LHCN-M2 (cell line): ENCODE measurements around the gene GPR132. TPM values are rescaled to one million over a fixed set of nuclear protein-coding genes. Genes with fewer than 3 reads are reported as not detected.

Experiments
- DNase-seq: peaks from one replicate; pipeline ENCODE4 v3.0.0-alpha.2; 2012; ENCODE audit warnings: low read depth
- total RNA-seq: library from RNA; depleted of rRNA; stranded (reverse); fragments of >200 nt; gene quantifications from 2 replicates; pipeline ENCODE4 v1.2.3, GENCODE V29; 2014

The GPR132 gene
- total RNA-seq, 1 experiment from 2014 or later, result not detected

DNA sequence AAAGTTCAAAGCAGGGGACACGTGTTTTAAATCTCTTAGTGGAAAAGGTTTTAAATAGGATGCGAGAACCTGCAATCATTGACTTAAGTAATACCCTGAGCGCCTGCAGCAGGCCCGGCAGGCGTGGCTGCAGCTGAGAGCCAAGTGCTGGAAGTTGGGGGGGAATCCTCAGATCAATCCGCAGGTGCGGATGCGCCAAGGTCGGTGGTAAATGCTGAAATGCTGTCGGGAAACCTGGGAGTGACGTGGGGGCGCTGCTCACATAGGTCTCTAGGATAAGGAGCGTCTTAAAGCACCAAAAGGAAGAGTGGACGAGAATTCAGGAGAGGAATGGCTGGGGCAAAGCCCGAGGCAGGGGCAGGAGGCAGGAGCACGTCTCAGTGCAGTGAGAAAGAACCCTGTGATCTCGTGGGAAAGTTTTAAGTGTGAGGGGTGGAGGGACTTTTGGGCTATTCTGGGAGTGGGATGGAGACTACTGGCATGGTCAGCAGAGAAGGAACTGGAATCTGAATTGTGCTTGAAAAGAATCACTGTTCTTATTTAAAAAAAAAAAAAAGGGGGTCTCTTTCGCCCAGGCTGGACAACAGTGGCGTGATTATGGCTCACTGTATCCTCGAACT, 43.5 kb downstream of the GPR132 start:
- DNase-seq, result peak; percentile 50

DNA sequence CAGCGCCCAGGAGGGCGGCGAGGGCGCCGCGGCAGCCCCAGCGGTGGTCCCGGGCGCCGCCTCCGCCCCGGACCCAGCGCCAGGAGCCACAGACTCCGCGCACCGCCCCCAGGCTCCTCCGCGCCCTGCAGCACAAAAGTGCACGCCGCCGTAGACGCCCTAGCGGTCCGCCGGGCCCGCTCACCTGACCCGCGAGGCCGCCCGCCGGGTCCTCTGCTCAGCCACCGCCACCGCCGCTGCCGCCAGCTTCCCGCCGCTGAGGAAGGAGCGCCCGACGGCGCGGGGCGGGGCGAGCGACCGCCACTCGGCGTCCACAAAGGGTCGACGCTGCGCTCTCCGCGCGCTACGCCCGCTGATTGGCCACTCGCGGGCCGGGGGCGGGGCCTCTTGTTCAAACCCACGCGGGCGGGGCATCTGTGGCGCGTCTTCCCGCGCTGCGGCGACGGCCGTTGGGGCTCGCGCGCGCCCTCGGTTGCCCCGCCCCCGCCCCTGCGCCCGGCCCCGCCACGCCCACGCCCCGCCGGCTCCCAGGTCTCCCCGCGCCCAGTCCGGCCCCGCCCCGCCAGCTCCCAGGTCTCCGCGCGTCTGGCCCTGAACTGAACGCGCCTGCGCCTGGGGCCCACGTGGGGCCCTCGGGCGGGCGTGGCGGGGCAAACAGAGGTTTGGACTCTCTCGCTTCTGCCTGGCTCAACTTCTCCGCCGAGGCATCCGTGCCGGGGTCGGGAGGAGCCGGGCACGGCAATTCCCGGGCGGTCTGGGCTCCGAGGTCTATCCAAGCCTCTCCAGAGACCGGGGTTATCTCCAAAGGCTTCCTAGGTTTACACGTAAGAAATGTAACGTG, 44.2 kb downstream of the GPR132 start, which contains the start of gene CDCA4:
TSS of gene CDCA4 (minus strand) at position 269 of the 841 bp plus-strand sequence. CDS start 9,154 bp downstream, outside the sequence.
- DNase-seq, result peak; percentile 95

DNA sequence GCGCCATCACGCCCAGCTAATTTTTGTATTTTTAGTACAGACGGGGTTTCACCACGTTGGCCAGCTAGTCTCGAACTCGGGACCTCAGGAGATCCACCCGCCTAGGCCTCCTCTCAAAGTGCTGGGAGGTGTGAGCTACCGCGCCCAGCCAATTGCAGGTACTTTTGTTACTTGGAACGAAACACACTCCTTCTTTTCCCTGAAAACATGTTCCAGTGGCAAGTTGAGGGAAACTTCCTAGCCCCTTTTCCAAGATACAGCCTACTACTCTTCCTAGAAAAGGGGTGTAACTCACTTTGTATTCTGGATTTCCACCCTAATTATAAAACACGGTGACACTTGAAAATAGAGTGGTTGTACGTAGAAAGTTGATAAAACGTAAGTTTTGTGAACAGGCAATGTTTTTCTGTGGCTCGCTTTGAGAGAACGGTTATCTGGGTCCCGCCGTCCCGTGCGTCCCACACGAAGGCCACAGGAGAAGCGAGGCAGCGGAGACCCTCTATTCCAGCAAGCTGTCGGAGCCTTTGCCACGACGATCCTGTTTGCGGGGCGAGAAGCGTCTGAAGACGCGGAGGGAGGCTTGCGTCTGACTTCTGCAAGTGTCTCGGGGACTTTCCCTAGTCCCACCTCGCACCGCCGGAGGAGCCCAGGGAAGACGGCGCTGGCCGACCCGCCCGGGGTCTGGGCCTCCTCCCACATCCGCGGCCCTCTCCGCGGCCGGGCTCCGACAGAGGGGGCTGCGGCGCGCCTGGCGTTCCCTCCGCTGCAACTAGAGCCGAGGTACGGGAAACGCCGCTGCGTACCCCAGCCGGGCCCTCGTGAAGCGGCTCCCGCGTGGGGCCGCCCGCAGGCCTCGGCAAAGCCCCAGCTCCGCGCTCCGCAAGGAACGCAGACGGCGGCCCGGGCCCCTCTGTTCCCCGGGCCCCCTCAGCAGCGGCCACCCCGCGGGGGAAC, 45.1 kb downstream of the GPR132 start:
- no peak for DNase-seq

DNA sequence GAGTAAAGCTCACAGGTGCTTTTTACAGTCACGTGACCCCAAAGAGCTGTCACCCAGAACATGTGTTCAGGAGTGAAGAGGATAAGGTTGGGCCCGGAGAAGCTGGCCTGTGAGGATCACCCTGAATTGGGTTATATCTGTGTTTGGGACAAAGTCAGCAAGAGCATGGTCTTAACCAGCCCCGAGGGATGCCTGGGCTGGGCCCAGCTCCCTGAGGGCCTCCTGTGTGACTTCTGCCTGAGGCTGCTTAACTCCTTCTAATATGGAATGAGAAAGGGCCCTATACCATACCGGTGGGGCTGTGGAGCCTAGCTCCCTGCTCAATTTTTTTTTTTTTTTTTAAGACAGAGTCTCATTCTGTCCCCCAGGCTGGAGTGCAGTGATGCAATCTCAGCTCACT, 46.8 kb downstream of the GPR132 start:
- DNase-seq, result no peak

DNA sequence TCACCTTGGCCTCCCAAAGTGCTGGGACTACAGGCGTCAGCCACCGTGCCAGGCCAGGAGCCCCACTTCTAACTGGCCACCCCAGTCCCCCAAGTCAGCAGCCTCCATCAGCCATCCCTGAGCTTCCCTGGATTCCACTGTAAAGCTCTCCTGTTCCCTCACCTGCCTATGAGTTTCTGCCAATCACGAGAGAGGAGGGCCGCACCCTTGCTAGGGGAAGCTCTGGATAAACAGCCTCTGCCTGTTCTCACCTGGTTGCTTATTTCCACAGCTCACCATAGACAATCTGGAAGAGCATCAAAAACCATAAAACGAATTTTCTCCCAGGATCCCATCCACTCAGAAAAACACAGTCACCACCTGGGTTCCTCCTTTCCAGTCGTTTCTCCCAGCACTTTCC, 49.3 kb downstream of the GPR132 start:
- DNase-seq, result no peak

DNA sequence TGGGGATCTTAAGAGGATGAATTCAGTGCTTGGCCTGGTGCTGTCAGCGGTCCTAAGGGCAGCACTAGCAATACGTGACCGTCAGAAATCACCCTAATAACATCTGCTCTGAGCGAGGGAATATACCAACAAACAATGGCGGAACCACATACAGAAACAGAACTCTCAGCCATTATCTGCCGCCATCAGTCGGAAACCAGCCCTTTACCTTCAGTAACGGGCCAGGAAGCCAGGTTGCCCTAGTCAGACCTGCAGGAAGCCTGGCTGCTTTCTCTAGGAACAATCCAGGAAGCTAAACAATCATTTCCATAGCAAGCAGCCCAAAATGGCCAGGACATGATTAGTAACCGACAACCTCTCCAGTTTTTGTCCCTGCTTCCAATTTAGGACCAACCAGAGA, 50.0 kb downstream of the GPR132 start:
- DNase-seq, result no peak

DNA sequence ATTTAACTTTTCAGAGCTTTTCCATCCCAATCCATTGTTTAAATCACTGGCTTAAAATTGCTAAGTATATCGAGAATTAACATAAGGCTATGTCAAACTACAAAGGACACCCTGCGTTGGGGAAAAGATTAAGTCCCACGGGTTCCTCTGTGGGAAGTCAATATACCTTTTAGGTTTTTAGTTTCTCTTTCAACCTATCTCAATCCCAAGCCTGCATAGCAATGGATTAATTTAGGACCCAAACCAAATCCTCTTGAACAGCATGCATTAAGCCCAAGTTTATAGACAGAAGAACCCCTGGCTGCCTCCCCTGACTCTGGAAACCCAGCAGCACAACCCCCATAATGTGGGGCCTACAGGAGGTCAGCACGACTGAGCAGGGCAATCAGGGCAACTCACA, 50.6 kb downstream of the GPR132 start:
- DNase-seq, result no peak

DNA sequence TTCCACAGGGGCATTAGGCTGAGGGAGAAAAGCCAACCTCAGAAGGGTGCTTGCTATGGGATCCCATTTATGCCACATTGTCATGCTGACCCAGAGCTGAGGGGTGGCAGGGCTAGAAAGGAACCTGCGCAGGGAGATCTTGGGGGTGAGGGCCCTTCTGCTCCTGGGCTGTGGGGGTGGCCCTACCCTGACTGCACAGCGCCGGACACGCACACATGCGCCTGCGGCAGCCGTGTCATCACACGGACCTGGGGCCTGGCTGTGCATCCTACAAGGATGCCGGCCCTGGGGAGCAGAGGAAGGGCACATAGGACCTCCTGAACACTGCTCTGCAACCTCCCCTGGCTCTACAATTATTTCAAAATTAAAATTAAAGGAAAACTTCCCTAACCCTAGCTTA, 51.2 kb downstream of the GPR132 start:
- DNase-seq, result no peak

DNA sequence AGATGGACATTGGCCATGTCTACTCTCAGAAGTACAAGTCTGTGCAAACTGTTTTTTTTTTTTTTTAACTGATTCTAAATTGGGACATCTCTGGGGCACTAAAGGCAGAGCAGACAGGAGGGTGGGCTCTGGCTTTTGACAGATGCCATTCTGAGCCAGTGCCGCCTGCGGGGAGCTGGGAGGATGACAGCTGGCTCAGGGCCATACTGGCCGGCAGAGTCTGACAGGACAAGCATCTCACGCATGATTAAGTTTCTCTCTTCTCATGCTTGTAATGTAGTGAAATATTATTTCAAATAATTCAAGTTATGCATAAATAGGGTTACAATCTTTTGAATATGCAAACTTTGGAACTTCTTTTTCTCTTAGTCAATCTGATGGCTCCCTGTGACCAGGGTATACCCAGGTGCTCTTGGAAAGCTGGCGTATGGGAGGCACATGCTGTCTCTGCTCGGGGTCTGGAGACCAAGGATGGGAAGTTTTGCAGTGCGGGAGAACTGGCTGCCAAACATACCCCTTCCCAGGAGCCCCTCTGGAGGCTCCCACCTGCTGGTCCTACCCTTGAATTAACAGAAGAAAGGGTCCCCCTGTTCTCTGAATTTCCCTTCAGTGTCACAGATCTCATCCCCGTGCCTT, 52.0 kb downstream of the GPR132 start:
- no peak for DNase-seq

DNA sequence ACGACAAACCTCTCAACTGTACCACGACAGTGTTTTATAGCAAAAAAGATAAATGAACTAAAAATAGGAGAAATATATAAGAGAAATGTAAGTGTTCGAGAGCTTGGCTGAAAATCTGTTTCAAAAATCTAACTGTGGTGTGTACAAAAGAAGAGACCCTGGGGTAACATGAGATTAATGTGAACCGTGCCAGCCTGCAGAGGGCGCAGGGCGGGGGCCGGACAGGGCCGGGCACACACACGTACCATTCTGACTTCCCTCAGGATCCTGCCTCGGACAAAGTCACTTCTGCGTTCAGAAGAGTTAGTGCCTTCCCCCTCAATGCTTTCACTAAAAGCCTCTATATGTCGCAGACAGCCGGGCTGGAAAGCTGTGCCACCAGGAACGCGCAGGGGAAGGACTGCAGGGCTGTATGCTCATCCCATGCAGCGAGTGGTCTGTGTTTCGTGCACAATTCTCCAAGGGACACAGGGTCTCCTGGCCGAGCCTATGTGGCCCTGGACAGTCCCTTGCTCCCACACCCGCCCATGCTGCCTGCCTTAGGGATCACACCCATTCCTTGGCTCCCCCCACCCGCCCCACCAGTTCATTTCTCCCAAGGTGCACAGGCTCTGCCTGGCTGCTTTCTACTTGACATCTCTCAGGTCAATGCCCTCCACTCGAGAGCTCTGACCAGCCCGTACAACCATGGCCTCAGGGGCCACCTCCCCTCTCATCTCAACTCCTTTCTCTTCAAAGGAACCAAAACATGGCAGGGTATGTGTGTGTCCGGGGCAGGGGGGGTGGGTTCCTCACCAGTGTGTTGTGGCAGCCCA, 52.9 kb downstream of the GPR132 start:
- DNase-seq, result no peak

DNA sequence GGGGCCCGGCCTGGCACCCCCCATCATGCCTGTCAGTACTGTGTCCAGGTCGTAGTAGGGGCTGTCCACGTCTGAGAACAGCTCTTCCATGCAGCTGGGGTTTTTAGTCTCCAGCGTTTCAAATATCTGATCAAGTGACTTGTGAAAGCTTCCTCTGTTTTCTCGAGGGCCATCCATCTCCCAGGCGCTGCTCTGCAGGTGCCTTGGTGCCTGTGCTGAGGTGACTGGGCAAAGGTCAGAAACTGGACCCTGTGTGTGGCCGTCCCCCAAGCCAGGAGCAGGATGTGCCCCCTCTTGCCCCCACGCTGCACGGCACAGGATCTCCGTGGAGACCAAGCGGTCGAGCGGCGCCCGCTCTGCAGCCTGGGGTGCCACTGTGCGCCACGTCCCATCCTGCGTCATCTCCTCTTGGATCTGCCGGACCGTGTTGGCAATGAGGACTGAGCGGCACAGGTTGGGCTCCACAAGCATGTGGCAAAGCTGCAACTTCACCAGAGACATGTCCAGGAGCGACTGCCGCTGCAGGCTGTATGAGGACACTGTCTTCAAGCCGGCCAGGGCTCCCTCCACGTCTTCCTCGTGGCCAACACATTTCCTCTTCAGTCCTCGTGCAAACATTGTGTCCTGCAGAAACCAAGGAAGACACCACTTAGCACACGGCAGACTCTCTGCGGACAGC, 53.8 kb downstream of the GPR132 start:
- no peak for DNase-seq

DNA sequence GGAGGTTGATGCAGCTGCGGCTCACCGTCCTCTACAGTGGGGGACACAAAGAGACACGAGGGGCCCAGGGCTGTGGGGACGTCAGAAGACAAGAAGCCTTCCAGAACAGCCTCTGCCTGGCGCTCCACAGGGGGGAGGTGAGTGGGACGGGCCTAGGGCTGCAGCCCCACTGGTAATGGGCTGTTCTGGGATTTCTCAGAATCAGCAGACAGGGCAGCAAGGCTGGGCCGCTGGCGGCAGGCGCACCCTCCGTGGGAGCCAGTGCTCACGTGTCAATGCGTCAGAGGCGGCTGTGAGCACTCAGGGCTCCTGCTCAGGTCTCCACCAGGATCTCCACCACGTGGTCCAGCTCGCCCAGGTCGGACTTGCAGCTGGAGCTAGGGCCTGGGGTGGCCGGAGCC, 54.3 kb downstream of the GPR132 start:
- no peak for DNase-seq

DNA sequence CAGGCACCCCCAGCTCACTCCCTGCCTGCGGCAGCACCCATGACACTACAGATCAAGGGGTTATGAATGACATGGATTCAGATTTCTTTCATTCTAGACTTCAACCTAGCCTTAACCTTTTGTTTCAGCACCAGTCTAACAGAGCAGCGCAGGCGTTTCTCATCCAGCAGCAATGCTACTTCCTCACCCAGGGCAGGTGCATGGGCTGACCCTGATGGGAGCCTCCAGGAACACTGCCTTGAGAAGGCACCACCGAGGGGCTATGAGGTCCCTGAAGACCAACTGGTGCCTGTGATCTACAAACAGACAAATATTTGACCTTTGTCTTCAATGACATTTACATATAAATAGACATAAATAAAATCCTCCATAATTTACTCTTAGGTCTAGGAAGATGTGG, 55.1 kb downstream of the GPR132 start:
- DNase-seq, result no peak

DNA sequence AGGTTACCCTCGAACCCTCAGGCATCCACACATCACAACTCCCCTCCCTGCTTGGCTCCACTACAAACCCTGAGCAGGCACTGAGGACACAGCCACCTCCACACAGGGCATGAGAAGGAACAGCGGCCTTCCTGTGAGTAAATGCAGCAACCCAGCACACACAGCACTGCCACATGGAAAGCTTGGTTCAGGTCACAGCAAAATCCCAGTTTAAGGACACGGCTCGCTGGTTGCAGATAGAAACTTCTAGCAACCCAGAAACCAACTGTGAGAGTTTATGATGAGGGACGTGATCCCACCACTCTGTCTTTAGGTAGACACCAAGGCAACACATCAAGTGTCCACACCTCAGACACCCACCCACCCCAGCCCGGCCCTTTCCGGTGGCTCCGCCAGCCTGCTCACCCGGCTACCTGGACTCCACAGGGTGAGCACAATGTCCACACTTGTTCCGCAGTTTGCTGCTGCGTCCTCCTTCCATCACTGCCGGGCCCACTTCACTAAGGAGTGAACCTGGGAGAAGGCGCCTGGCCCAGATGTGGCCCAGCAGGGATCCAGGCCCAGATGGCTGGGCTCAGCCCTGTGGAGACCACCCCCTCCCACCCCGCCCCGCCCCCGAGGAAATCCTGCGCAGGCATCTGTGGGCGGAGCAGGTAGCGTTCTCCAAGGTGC, 57.5 kb downstream of the GPR132 start:
- no peak for DNase-seq

DNA sequence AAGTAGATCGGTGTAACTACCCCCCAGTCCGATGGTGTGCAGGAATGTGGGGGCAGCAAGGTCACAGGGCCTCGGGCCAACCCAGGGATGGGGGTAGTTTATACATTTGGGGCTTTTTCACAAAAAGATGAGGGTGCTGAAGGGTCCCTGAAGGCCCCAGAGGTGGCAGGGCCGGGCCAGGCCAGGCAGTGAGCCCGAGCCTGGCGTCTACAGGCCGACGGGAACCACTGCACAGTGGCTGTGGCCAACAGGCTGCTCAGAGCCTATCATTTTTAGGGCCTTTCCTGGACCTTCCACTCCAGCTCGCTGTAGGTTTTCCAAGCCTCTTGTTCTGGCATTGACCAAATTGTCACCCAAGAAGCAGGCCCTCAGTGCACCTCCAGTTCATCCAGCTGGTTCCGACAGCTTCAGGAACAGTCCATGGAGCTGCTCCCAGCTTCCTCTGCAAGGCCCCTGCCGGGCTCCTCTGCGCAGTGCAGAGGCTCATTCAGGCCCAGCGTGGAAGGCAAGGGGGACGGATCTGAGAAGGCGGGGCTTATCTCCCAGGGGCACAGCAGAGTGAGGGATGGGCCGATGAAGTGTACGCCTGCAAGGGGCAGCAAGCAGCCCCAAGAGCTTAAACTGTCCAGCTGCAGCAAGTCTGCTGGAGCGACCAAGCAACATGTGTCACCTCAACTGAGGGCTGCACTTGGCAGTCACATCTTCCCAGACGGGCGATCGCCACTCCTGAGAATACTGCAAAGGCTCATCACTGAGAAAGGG, 58.2 kb downstream of the GPR132 start:
- no peak for DNase-seq

DNA sequence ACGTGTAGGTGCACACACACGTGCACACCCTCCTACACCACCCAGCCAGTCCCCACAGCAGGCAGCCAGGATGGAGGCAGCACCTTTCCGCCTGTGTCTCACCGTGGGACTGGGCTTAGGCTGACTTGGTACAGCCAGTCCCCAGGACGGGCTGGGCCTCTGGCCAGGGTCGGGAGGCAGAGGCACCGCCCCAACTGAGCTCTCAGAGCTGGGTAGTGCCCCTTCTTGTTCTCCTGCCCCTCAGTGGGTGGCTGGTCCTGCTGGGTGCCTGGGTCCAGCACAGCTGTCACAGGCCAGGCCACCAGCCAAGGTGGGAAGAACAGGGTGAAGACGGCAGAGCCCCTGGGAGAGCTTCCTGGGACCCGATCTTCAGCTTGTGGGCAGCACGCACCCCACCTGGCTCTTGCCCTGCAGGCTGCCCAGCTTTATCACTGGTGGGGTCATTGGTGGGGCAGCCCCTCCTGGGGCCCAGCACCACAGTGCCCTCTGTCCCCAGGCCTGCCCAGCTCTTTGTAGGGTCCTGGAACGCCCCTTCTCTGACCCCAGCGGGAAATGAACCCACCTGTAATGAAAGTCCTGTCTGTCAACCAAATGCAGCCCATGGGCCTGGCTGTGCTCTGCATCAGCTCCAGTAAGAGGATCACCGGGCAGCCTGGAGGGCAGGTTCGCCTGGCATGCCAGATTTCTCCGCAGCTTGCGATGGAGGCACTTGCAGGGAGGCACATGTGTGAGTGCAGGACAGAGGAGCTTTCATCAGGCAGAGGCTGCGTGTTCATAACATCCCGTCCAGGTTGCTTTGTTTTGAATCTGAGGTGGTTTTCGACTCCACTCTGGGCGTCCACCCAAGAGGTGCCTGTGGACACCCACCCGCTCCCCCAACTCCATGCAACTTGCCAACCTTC, 59.0 kb downstream of the GPR132 start:
- no peak for DNase-seq

DNA sequence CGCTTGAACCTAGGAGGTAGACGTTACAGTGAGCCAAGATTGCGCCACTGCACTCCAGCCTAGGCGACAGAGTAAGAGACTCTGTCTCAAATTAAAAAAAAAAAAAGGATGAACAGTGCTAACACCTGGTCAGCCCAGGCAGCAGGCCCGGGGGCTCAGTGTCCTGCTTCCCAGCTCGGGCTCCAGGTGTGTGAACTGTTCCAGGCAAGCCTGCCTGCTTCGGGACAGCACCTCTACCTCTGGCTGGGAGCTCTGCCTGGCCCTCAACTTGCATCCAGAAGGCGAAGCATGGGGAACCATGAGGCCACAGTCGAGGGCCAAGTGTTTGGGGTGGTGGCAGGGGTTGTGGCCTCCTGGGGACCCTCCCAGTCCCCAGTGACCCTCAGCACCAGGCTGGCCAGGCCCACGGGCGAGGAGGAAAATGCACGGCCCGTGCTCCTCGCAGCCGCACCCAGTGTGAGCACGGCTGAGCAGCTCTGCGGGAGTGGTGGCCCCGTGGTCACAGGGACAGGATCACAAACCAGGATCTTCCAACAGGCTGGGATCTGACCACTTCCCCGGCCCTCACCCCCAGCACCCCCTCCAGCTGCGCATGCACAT, 59.8 kb downstream of the GPR132 start:
- DNase-seq, result no peak
